ENCODE measurements around the gene GSTK1. TPM values are rescaled to one million over a fixed set of nuclear protein-coding genes. Genes with fewer than 3 reads are reported as not detected.

Gene GSTK1
- total and polyA plus RNA-seq, 4 donors: 98.9 to 253 (median 187) TPM

GRCh38 chr7:143258831-143259230 is 4.4 kb upstream of the GSTK1 start (continued):
- peak; percentile 18 for TF ChIP-seq ZBTB33 (IDR thresholded peaks at IDR 0.05)
- peak; percentile 62 to 72 for TF ChIP-seq HNF4A (conservative IDR thresholded peaks at IDR 0.05)
- no peak for TF ChIP-seq YY1 (IDR thresholded peaks at IDR 0.05)
- TF ChIP-seq GABPA (IDR thresholded peaks at IDR 0.05 in 1 of 2, conservative IDR thresholded peaks at IDR 0.05 in 1 of 2): no peak
- peak in 1 of 2 donors; percentile 24 for TF ChIP-seq RAD21 (IDR thresholded peaks at IDR 0.05)

DNA sequence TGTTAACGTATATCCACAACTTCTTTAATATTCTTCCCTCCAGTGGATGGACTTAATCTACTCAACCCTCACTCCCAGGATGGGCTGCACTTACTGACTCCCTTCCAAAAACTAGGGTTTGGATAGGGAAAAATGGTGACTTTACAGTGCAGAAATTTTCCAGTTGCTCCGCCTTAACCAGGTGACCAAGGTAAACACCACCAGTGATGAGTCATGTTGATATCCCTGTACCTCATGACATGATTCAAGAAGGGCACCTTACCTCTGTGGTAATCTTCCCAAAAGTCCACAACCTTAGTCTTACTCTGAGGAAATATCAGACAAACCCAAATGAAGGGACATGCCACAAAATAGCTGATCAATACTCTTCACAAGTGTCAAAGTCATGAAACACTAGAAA is 3.5 kb upstream of the GSTK1 start:
- Histone ChIP-seq H3K4me3 (ENCODE audit: low read depth in 1 of 3, low read length in 3 of 3) (no peak overlapping the region), H3K27me3 (ENCODE audit: control insufficient read depth in 4 of 4, insufficient read depth in 4 of 4, low read length in 3 of 4) (no peaks in the 10 kb centered on the region), H3K9ac (ENCODE audit: low read depth in 1 of 2, low read length in 2 of 2) (no peak overlapping the region), H3K4me1 (ENCODE audit: control insufficient read depth in 4 of 4, insufficient read depth in 4 of 4, low read length in 3 of 4) (peaks cover 5 to 13% (median 10%) of the 10 kb centered on the region in 4 donors), H3K27ac (ENCODE audit: low read depth in 1 of 2, low read length in 2 of 2) (peak overlapping the region in 1 of 2 donors; percentile 39), H3K9me3 (ENCODE audit: control insufficient read depth in 4 of 4, low read length in 3 of 4) (no peaks in the 10 kb centered on the region), H3K36me3 (ENCODE audit: control insufficient read depth in 4 of 4, insufficient read depth in 3 of 4, low read depth in 1 of 4, low read length in 3 of 4) (no peaks in the 10 kb centered on the region)
- no peak for DNase-seq (ENCODE audit: low spot score)
- 85% methylated on average over 2 of the region's 2 CpGs for WGBS
- TF ChIP-seq FOXA1 (IDR thresholded peaks at IDR 0.05) (peak; percentile 88), NR2F2 (IDR thresholded peaks at IDR 0.05) (no peak), YY1 (IDR thresholded peaks at IDR 0.05) (peak; percentile 55), GABPA (IDR thresholded peaks at IDR 0.05 in 1 of 2, conservative IDR thresholded peaks at IDR 0.05 in 1 of 2) (no peak), HNF4A (conservative IDR thresholded peaks at IDR 0.05) (peak; percentile 29 to 74), ATF3 (IDR thresholded peaks at IDR 0.05) (peak; percentile 52), FOXA2 (IDR thresholded peaks at IDR 0.05) (peak; percentile 89), HNF4G (IDR thresholded peaks at IDR 0.05) (no peak), RXRA (IDR thresholded peaks at IDR 0.05) (peak in 1 of 2 donors; percentile 54), SP1 (IDR thresholded peaks at IDR 0.05) (no peak), TAF1 (conservative IDR thresholded peaks at IDR 0.05) (no peak), JUND (IDR thresholded peaks at IDR 0.05) (peak; percentile 74 to 90), ZBTB33 (IDR thresholded peaks at IDR 0.05) (peak; percentile 15)
- TF ChIP-seq, protein P1, sequence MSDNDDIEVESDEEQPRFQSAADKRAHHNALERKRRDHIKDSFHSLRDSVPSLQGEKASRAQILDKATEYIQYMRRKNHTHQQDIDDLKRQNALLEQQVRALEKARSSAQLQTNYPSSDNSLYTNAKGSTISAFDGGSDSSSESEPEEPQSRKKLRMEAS (IDR thresholded peaks at IDR 0.05): peak; percentile 32
- TF ChIP-seq, protein P2, sequence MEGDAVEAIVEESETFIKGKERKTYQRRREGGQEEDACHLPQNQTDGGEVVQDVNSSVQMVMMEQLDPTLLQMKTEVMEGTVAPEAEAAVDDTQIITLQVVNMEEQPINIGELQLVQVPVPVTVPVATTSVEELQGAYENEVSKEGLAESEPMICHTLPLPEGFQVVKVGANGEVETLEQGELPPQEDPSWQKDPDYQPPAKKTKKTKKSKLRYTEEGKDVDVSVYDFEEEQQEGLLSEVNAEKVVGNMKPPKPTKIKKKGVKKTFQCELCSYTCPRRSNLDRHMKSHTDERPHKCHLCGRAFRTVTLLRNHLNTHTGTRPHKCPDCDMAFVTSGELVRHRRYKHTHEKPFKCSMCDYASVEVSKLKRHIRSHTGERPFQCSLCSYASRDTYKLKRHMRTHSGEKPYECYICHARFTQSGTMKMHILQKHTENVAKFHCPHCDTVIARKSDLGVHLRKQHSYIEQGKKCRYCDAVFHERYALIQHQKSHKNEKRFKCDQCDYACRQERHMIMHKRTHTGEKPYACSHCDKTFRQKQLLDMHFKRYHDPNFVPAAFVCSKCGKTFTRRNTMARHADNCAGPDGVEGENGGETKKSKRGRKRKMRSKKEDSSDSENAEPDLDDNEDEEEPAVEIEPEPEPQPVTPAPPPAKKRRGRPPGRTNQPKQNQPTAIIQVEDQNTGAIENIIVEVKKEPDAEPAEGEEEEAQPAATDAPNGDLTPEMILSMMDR (IDR thresholded peaks at IDR 0.05; ENCODE audit: low read depth, low read length, missing input control): no peak
